GM12865 (cell line): ENCODE results near the gene RPLP1.

Source experiments
- DNase-seq: peaks from one replicate; pipeline ENCODE4 v3.0.0; 2010; ENCODE audit warnings: low read depth
- H3K4me3 ChIP-seq: 2 replicates; pipeline ENCODE4 v1.5.1; 2011; ENCODE audit warnings: mild to moderate bottlenecking, low read depth, low read length, control low read depth
- CTCF ChIP-seq: IDR thresholded peaks from 2 replicates; pipeline ENCODE4 v1.5.1; 2011; ENCODE audit warnings: low read length, control low read depth, low read depth, inconsistent platforms; ENCODE audit not compliant: insufficient read depth; ENCODE audit errors: missing control alignments

RPLP1 gene

DNA sequence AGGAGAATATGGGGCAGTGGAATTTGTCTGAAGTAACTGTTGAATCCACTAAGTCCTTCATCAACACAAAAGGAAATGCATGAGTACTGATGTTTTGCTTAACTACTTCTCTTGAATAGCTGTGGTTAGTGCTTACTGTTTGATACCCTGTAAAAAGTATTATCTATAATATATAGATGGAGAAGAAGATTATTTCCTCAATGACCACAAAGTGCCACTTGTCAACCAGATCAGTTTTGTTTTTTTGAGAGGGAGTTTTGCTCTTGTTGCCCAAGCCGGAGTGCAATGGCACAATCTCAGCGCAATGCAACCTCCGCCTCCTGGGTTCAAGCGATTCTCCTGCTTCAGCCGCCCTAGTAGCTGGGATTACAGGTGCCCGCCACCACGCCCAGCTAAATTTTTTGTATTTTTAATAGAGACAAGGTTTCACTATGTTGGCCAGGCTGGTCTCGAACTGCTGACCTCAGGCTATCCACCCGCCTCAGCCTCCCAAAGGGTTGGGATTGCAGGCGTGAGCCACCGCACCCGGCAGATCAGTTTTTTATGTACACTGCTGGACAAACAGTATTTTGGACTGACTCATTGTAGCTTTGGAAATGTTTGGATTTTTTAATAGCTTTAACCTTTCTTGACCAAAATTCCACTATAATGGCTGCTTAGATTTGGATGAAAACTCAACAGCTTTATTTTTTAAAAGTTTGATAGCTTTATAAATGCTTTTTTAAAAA, 1.5 kb upstream of the RPLP1 start:
- H3K4me3 ChIP-seq, result peak overlapping the region; percentile 72

DNA sequence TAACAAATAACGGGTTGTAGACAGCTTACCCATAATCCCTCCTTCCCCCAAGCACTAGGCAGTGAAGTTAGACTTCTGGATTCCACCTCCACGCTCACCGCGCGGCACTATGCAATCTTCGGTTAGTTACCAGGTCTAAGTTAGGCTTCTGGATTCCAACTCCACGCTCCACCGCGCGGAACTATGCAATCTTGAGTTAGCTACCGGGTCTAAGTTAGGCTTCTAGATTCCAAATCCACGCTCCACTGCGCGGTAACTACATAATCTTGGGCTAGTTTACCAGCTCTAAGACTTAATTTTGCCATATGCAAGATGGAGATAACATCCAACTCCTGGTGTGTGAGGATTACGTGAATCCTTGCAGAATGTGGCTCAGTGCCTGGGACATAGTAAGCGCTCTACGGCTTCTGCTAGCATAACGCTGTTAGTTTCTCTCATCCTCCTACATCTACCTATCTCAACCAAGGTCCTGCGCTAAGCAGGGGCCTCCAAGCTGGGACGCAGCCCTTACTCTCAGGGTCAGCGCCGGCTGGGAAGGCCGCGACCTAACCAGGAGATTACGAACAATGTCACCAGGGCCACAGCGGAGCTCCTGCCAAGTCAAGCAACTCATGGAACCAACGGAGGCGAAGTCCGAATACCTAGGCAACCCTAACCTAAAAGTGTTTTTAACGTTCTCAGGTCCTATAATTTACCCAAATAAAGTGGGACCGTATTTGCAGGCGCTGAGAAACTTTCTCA, 497 bp upstream of the RPLP1 start:
- TF ChIP-seq CTCF, result no peak
- DNase-seq, result peak; percentile 65

More for the DNA sequence above, 1.5 kb upstream of the RPLP1 start:
- TF ChIP-seq CTCF, result no peak
- DNase-seq, result no peak

DNA sequence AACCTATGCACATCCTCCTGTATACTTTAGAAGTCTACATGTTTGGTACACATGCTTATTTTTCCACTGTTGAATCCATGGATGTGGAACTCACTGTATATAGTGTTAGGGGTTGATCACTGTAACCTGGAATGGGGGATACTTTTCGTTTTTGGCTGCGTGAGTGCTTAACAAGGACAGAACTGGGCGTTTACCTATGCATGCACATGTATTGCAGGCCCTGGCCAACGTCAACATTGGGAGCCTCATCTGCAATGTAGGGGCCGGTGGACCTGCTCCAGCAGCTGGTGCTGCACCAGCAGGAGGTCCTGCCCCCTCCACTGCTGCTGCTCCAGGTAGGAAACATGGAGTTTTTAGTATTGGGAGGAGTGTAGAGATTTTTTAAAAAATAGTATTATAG, 2.3 kb downstream of the RPLP1 start:
- TF ChIP-seq CTCF, result no peak
- H3K4me3 ChIP-seq, result peak overlapping the region; percentile 72
- DNase-seq, result no peak

More for the DNA sequence above, 497 bp upstream of the RPLP1 start:
- peak overlapping the region; percentile 72 for H3K4me3 ChIP-seq

GRCh38 chr15:69456208-69457166, 3.9 kb downstream of the RPLP1 start:
- no peak overlapping the region for H3K4me3 ChIP-seq
- DNase-seq, result peak; percentile 31
- TF ChIP-seq CTCF, result no peak

- TF ChIP-seq CTCF, result no peak
- DNase-seq, result peak; percentile 47
- no peak overlapping the region for H3K4me3 ChIP-seq
These were observed 5.0 kb downstream of the RPLP1 start for GRCh38 chr15:69457304-69458280.
